Kidney (tissue), 14 donors: ENCODE measurements around the gene GPATCH2. TPM values are rescaled to one million over a fixed set of nuclear protein-coding genes. Genes with fewer than 3 reads are reported as not detected.

Experiments
- DNase-seq, 5 donors: peaks; one replicate each; pipeline ENCODE4 v3.0.0-alpha.2; 2013 to 2020
- FAIRE-seq: peaks from 2 replicates; lab custom pipeline; 2012; peaks lifted over from hg19 to GRCh38; lab: Jason Lieb, UNC
- H3K27ac ChIP-seq, 2 donors: one replicate each; pipeline ENCODE4 v1.7.0; 2013; ENCODE audit warnings: low read depth in 2 of 2, low read length in 2 of 2, inconsistent platforms in 1 of 2
- H3K27me3 ChIP-seq: one replicate; pipeline ENCODE4 v1.7.1; 2013; ENCODE audit warnings: low read length, inconsistent platforms; ENCODE audit not compliant: control insufficient read depth, insufficient read depth
- H3K36me3 ChIP-seq, 3 donors: one replicate each; pipeline versions ENCODE4 v1.7.0 to v1.7.1; 2013; ENCODE audit warnings: low read length in 3 of 3, control low read depth in 1 of 3, inconsistent platforms in 1 of 3; ENCODE audit not compliant: insufficient read depth in 3 of 3, control insufficient read depth in 2 of 3
- H3K4me1 ChIP-seq, 3 donors: one replicate each; pipeline versions ENCODE4 v1.7.0 to v1.7.1; 2013; ENCODE audit warnings: low read length in 3 of 3, inconsistent platforms in 1 of 3, low read depth in 1 of 3; ENCODE audit not compliant: control insufficient read depth in 2 of 3, insufficient read depth in 2 of 3
- H3K4me3 ChIP-seq, 3 donors: one replicate each; pipeline versions ENCODE4 v1.7.0 to v1.8.1; 2013; ENCODE audit warnings: low read length in 3 of 3, control low read depth in 1 of 3, inconsistent platforms in 1 of 3
- H3K9ac ChIP-seq, 3 donors: one replicate each; pipeline versions ENCODE4 v1.7.0 to v1.7.1; 2013; ENCODE audit warnings: low read length in 3 of 3, control low read depth in 1 of 3, inconsistent platforms in 1 of 3
- H3K9me3 ChIP-seq, 3 donors: one replicate each; pipeline versions ENCODE4 v1.7.0 to v1.7.1; 2013; ENCODE audit warnings: low read length in 3 of 3, control low read depth in 1 of 3, inconsistent platforms in 1 of 3; ENCODE audit not compliant: control insufficient read depth in 2 of 3, insufficient read depth in 1 of 3
- intact Hi-C: fragments of 100-400 bp; cut with DNase I; formaldehyde crosslinking; loops from one replicate; pipeline ENCODE4 v1.11.1; 2022
- polyA plus RNA-seq: library from polyadenylated mRNA; stranded (reverse); fragments of 350-450 nt; fragmentation: Illumina TruSeq; extraction: RNeasy Lipid Tissue Mini Kit (QIAGEN cat#74804); gene quantifications from one replicate; pipeline ENCODE4 v1.2.3, GENCODE V29; 2014; ENCODE audit warnings: low read depth, low replicate concordance; ENCODE audit not compliant: insufficient read depth
- total RNA-seq: library from RNA; stranded (reverse); fragmentation: NEBNext Ultra II Directional; extraction: Animal tissue kit (Norgen Biotek cat#: 25700); gene quantifications from one replicate; pipeline ENCODE4 v1.2.1, GENCODE V29; 2021
- TF ChIP-seq, protein P1 (sequence below): IDR thresholded peaks from 3 replicates; pipeline ENCODE4 v1.5.1; 2012; ENCODE audit warnings: mild to moderate bottlenecking, moderate library complexity, borderline replicate concordance; ENCODE audit not compliant: insufficient read depth; ENCODE audit errors: extremely low read depth
- donor health status: control.
- donor health status: control.
- donor health status: control.
- donor health status: control.
- donor health status: control.
- donor health status: DM: yes; HTN: yes; CAD: no.
- donor health status: Normal renal cell carcinoma (clear cell type).

The GPATCH2 gene
- total and polyA plus RNA-seq, 2 donors from 2014 or later, result 3.9 to 18.7 TPM

DNA sequence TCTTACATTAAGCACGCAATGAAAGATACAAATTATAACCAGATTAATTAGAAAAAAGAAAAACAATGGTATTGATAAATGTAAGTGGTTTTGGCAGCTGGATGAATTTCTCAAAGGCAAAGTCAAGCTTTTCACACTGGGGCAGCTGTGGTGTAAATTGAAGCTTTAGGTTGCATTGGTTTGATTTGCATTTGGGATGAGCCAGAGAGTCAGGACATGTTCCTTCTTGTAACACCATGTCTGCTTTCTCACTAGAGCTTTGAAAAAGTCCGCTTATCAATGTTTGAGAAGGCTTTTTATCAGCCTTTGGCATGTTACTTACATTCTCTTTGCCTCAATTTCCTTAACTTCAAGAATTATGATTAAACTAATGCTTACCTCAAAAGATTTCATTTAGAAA, 173.9 kb downstream of the GPATCH2 start:
- TF ChIP-seq, protein P1, sequence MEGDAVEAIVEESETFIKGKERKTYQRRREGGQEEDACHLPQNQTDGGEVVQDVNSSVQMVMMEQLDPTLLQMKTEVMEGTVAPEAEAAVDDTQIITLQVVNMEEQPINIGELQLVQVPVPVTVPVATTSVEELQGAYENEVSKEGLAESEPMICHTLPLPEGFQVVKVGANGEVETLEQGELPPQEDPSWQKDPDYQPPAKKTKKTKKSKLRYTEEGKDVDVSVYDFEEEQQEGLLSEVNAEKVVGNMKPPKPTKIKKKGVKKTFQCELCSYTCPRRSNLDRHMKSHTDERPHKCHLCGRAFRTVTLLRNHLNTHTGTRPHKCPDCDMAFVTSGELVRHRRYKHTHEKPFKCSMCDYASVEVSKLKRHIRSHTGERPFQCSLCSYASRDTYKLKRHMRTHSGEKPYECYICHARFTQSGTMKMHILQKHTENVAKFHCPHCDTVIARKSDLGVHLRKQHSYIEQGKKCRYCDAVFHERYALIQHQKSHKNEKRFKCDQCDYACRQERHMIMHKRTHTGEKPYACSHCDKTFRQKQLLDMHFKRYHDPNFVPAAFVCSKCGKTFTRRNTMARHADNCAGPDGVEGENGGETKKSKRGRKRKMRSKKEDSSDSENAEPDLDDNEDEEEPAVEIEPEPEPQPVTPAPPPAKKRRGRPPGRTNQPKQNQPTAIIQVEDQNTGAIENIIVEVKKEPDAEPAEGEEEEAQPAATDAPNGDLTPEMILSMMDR, result no peak
- Histone ChIP-seq H3K4me3 (no peak overlapping the region), H3K27me3 (no peaks in the 10 kb centered on the region), H3K4me1 (no peaks in the 10 kb centered on the region), H3K36me3 (no peaks in the 10 kb centered on the region), H3K9ac (no peak overlapping the region), H3K9me3 (no peaks in the 10 kb centered on the region), H3K27ac (no peak overlapping the region)
- DNase-seq (no peak), FAIRE-seq (no peak)
- intact Hi-C loops, result no loop called here

DNA sequence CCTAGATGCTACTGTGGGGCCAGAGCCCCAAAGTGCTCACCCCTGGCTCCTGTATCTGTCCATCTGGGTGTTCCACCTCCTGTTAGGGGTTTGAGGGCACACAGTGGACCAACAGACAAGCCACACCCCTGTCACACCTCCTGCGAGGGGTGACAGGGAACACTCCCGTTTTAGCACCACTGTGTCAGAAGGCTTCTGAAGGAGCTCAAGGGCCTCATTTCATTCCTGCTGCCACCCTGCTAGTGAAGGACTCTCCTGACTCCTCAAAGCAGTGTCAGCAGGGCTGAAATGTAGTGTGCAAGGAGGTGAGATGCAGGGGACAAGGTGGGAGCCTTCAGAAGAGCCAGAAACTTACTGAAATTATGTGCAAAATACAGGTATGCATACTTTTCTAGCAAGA, 174.6 kb downstream of the GPATCH2 start:
- H3K4me3 ChIP-seq, result no peak overlapping the region
- H3K36me3 ChIP-seq, result no peaks in the 10 kb centered on the region
- DNase-seq (no peak), FAIRE-seq (no peak)
- intact Hi-C loops, result no loop called here
- H3K9ac ChIP-seq, result no peak overlapping the region
- H3K27me3 ChIP-seq, result no peaks in the 10 kb centered on the region
- no peak overlapping the region for H3K27ac ChIP-seq
- TF ChIP-seq, protein P1, result no peak
- H3K9me3 ChIP-seq, result no peaks in the 10 kb centered on the region
- H3K4me1 ChIP-seq, result no peaks in the 10 kb centered on the region

DNA sequence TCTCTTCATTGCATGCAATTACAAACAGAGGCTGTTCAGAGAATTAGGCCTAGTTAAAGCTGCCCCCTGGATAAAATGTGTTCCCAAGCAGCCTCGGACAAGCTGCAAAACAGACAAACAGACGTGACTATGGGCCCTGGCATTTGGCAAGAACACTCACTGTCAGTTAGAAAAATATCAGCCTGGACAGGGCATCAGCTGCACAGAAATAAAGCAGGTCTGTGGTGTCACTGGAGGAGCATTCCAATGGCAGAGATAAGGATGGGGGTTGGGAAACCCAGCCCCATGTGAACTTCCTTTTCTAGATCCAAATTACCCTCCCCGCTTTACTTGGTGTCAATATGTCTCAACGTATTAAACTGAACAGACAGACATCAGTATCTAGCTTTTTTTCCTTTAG, 177.1 kb downstream of the GPATCH2 start:
- intact Hi-C loops, result no loop called here
- Histone ChIP-seq H3K9me3 (no peaks in the 10 kb centered on the region), H3K4me3 (no peak overlapping the region), H3K36me3 (peaks cover 0 to 2% (median 0%) of the 10 kb centered on the region in 3 donors), H3K27ac (no peak overlapping the region), H3K27me3 (no peaks in the 10 kb centered on the region), H3K4me1 (no peaks in the 10 kb centered on the region), H3K9ac (no peak overlapping the region)
- DNase-seq, result no peak
- TF ChIP-seq, protein P1, result no peak
- FAIRE-seq, result no peak

DNA sequence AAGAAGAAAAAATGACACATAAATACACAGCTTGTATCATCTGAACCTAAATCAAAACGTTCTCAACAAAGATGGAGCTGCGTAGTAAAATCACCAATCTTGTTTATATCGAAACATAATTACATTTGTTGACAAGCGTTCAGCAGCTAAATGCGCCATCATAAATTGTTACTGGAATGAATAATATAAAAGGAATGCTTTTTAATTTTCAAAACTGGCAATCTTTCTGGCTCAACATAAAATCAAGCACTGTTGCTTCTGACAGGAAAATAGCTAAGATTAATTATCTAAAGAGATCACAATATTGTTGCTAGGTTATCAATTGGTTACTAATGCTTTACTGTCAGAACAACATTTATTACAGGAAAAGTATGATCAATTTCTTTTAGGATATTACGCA, 181.5 kb downstream of the GPATCH2 start:
- Histone ChIP-seq H3K27ac (no peak overlapping the region), H3K27me3 (no peaks in the 10 kb centered on the region), H3K36me3 (peaks cover 0 to 2% (median 0%) of the 10 kb centered on the region in 3 donors), H3K9me3 (no peaks in the 10 kb centered on the region), H3K9ac (no peak overlapping the region), H3K4me1 (no peaks in the 10 kb centered on the region), H3K4me3 (no peak overlapping the region)
- no peak for FAIRE-seq
- DNase-seq, result no peak
- TF ChIP-seq, protein P1, result no peak
- intact Hi-C loops, result no loop called here
